DMS114 treated with DMSO at 0.1 percent for 48 hours (cell line): ENCODE results near the gene XXYLT1.
"Not testable (repeated sequence)": the region's sequence is repeated elsewhere in the genome, so short reads cannot be mapped to it uniquely, and the experiment has no call there.

Source experiments
- DNase-seq: peaks from one replicate; lab custom pipeline; 2025; ENCODE audit not compliant: unreplicated experiment; lab: John Stamatoyannopoulos, UW

XXYLT1 gene

GRCh38 chr3:195101927-195102608 is 168.9 kb downstream of the XXYLT1 start:
- DNase-seq: no peak

- no peak for DNase-seq
Observed at GRCh38 chr3:195101001-195101583, 169.9 kb downstream of the XXYLT1 start.

DNA sequence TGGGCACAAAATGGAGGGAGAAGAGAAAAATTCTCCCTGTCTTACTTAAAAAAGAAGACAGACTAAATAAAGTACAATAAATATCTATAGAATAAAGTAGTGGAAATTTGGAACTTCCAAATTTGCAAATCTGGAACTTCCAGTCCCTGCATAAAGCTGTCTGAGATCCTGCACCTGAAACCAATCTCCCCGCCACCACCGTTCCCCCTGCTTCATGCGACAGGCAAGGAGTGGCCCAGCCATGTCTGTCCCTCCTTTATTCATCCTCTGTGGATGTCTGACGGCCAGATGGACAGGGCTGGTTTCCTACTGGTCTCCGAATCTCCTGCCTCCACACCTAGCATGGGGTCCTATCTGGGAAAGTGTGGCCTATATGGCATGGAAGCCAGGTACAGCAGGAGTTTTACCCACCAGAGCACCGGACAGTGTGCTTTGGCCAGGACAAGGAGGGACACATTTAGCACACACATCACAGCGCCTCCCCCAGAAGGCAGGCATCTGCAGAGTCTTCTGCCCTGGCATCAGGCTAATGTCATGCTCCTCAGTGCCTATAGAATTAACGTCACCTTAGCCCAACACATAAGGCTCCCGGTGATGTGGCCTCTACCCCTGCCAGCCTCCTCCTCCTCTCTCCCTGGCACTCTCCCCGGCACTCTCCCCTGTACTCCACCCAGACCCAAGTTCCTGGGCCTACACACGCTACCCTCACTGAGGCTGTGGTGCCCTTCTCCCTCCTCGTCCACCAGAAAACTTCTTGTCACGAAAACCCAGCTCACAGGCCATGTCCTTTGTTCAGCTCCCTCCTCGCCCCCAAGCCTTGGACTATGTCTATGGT is 170.8 kb downstream of the XXYLT1 start:
- DNase-seq: no peak

- no peak for DNase-seq
Observed at GRCh38 chr3:195098741-195099525, 172.0 kb downstream of the XXYLT1 start.

DNA sequence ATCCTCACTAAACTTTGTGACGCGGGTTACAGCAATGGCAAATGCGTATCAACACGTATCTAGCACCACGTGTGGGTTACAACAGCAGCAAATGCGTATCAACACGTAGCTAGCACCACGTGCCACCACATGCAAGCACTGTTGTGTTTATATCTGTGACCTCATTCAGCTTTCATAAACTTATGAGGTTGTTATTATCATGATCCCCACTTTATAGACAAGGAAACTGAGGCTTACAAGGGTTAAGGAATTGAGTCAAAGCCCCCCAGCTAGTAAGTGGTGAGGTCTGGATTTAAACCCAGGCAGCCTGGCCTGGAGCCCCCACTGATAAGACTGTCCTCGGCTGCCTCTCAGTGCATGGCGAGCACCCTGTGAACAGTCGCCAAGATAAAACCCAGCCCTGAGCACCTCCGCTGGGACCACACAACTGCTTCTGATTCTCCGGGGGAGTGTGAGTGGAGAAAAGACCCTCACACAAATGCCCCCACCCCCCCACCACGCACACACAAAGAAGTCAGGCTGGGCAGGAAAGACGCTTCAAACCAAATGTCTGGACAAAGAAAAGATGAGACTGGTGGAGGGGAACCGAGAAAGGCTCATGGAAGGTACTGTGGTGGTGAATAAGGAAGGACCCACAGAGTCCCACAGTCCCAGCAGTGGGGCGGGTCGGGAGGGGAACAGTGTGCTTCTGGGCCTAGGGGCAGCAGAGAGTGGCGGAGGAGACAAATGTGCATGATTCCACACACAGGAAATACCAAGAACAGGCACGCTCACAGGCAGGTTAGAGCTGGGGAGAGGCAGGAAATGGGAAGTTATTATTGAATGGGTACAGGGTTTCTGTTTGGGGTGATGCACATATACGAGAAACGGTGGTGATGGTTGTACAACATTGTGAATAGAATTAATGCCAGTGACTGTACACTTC is 173.4 kb downstream of the XXYLT1 start:
- DNase-seq: no peak

DNA sequence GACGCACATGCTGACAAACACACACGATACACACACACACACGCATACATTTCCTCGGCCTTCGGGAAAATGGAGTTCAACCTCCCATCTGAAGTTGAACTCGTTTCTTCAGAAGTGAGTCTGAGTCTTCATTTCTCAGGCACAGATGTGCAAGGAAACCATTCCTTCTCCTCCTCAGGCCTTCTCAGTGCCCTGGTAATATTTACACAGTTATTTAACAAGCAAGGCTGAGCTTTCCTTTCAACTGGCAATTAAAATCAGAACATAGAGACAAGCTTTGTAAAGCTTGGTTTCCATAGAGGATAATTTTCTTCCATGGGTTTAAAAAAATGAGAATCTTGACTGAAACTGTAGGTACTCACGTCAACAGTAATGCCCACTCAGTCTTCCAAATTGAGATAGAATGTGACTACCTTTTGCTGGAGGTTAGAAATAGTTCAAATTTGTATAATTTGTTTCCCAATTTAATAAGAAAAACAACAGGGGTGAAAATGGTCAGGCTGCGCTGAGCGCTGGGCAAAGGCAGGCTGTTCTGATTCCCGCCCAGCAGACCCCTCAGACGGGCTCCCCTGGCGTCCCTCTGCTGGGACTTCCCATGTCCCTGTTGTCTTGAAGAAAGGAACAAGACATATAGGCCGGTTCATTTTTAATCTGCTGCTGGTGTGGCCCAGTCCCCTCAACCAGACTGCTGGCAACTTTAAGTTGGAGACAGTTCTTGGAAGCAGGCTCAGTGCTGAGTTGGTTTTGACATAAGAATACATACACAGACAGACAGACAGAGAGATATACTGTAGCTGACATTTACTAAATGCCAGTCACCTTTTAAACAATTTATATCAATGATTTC is 174.3 kb downstream of the XXYLT1 start:
- no peak for DNase-seq

DNA sequence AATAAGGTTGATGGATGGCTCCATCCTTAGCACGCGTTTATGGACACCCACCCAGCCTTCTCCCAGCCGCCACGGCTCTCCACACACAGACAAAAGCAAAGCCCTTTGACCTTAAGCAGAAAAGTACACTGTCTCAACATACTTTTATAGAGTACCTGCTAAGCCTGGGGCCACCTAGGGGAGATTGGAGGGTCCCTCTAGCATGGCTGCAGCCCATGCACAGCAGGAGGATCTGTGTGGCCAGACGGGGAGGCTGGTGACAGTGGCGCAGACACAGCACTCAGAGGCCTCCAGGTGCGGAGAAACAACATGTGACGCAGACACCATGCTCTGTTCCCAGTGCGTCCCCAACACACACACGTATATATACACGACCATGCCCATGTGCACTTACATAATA is 174.9 kb downstream of the XXYLT1 start:
- DNase-seq: no peak

DNA sequence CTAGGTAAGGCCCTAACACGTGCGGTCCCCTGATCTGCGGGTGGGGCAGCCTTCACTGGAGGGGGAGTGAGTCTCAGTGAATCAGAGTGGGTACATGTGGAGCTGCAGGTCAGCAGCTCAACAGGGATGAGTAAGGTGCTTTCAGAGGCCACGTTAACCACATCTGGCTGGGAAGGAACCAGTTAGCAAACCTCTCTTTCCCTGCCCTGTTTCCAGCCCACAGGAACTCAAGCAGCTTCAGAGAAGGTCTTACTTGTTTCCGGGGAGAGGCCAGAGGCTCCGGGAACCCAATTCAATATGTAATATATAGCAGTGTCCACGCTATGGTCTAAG is 175.3 kb downstream of the XXYLT1 start:
- no peak for DNase-seq

- DNase-seq: no peak
Observed at GRCh38 chr3:195095035-195095703, 175.8 kb downstream of the XXYLT1 start.

DNA sequence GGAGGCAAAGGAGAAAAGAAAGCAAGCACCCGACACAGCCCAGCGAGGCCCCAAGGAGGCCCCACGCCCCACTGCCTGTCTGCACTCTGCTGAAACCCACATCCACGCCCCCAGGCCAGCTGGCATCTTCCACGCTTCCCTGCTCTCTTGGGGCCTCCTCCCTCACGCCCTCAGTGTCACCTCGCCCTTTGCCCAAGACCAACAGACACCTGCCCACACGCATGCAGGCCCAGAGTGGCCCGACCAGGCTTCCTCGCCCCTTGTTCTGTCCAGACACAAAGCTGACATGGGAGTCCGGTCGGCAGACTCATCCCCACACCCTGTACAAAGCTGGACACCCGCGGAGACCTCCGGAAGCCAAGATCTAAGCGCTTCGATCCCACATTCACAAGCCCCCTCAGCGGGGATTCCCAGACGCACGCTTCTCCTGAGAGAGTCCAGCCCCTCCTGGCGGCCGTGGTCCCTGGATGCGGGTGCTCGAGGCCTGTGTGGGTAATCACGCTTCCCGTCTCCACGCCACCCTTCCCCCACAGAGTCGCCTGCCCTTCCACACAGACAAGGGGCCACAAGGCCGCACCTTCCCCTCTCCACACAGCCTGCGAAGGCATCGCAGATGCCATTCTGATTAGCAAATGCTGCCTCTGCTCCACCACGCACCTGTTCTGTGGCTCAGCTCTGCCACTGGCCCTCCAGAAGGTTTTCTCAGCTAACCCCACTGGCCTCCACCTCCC is 176.6 kb downstream of the XXYLT1 start:
- no peak for DNase-seq

- no peak for DNase-seq
Observed at GRCh38 chr3:195093731-195094130, 177.2 kb downstream of the XXYLT1 start.

DNA sequence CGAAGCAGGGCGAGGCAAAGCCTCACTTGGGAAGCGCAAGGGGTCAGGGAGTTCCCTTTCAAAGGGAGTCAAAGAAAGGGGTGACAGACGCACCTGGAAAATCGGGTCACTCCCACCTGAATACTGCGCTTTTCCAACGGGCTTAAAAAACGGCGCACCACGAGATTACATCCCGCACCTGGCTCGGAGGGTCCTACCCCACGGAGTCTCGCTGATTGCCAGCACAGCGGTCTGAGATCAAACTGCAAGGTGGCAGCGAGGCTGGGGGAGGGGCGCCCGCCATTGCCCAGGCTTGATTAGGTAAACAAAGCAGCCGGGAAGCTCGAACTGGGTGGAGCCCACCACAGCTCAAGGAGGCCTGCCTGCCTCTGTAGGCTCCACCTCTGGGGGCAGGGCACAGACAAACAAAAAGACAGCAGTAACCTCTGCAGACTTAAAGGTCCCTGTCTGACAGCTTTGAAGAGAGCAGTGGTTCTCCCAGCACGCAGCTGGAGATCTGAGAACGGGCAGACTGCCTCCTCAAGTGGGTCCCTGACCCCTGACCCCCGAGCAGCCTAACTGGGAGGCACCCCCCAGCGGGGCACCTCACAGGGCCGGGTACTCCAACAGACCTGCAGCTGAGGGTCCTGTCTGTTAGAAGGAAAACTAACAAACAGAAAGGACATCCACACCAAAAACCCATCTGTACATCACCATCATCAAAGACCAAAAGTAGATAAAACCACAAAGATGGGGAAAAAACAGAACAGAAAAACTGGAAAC is 182.9 kb downstream of the XXYLT1 start:
- not testable (repeated sequence) for DNase-seq

DNA sequence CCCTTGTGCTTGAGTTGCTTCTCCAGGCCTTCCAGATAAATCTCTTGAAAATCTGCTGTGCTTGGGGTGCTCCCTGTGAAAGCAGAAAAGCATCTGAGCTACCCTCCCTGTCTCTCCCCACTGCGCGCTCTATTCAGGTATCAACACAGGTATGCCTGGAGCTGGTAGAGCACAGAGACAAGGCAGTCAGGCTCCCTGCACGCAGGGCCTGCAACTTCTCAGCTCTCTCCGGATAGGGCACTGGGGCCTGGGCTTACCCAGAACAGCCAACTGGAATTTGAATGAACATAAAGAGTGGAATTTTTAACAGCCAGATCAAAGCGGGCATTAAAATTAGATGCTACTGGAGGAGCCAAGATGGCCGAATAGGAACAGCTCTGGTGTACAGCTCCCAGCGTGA is 183.6 kb downstream of the XXYLT1 start:
- DNase-seq: no peak

- DNase-seq: no peak
Observed at GRCh38 chr3:195086885-195087284, 184.1 kb downstream of the XXYLT1 start.

GRCh38 chr3:195086341-195086740 is 184.6 kb downstream of the XXYLT1 start:
- no peak for DNase-seq

DNA sequence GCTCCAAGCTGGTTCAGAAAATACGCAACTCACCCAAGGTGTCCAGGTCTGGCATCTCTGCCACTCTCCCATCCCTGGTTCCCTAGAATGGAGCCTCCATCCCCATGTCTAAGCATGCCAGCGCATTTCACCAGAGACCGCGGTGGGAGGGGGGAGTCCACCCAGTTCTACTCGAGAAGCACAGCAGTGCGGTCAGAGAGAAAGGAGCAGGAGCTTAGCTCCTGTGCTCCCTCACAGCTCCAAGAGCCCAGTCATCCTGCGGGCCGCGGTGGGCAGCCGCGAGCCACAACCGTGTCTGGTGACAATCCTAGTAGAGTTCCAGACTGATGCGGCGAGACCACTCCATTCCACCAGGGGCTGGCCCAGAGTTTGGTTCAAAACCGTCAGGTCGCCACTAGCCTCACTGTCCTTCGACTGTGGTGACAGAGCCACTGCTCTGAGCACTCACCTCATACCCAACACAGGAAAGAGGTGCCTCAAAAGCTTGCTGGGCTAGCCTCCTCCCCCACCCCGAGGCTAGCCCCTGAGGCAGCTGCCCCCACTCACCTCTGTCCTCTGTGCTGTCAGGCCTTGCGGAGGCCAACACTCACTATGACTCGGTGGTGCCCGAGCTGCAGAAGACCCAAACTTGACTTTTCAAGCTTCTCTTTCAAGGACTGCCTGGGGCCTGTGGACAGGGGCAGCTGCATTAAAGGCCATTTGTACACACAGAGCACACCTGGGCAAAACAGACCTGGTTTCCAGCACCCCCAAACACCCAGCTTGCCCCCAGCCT is 185.4 kb downstream of the XXYLT1 start:
- DNase-seq: no peak

DNA sequence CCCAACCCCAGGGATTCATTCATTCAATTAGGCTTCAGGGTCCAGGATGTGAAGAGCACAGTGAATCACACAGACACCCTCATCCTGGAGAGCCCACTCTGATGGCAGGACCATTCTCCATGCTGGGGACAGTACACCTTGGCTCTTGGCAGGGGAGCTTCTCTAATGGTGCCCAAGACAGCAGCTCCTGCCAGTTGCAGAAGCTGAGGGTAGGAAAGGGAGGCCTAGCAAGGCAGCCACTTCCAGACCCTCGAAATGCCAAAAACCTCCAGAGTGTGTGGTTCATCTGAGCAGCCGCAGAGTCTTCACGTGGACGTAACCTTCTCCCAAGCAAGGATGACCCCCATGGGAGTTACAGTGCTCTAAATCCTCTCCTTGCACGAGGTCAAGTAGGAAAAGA is 186.2 kb downstream of the XXYLT1 start:
- no peak for DNase-seq
